Measurements from ENCODE around the gene FALEC. TPM values are rescaled to one million over a fixed set of nuclear protein-coding genes. Genes with fewer than 3 reads are reported as not detected.

Gene FALEC
- total RNA-seq, 2 donors from 2014 or later = not detected

DNA sequence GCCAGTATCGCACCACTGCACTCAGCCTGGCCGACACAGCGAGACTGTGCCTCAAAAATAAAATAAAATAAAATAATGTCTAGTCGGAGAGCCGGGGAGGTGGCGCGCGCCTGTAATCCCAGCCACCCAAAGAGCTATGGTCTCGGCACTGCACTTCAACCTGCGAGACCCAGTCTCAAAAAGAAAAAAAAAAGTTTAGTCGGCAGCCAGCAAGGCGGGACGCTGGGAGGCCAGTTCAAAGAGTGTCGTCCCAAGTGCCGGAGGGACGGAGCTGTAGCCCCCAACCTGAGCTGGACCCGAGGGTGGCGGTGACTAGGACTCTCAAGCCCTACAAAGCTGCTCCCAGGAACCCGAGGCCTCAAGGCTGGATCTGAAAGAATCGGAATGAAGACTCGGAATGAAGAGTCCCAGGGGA is 632 bp upstream of the FALEC start:
- Histone ChIP-seq H3K36me3 (no peaks in the 10 kb centered on the region), H3K4me3 (peak overlapping the region; percentile 94), H3K27ac (peak overlapping the region; percentile 2 to 64), H3K27me3 (replicated peaks; ENCODE audit: insufficient read depth) (no peaks in the 10 kb centered on the region), H3K9me3 (no peaks in the 10 kb centered on the region), H3K4me1 (ENCODE audit: control insufficient read depth in 1 of 2, low read depth in 2 of 2) (peaks cover 4 to 15% of the 10 kb centered on the region in 2 donors)
- DNase-seq (ENCODE audit: low spot score) (no peak), ATAC-seq (ENCODE audit: insufficient number of reproducible peaks, low FRiP score, low read depth) (no peak)
- TF ChIP-seq, protein P1, sequence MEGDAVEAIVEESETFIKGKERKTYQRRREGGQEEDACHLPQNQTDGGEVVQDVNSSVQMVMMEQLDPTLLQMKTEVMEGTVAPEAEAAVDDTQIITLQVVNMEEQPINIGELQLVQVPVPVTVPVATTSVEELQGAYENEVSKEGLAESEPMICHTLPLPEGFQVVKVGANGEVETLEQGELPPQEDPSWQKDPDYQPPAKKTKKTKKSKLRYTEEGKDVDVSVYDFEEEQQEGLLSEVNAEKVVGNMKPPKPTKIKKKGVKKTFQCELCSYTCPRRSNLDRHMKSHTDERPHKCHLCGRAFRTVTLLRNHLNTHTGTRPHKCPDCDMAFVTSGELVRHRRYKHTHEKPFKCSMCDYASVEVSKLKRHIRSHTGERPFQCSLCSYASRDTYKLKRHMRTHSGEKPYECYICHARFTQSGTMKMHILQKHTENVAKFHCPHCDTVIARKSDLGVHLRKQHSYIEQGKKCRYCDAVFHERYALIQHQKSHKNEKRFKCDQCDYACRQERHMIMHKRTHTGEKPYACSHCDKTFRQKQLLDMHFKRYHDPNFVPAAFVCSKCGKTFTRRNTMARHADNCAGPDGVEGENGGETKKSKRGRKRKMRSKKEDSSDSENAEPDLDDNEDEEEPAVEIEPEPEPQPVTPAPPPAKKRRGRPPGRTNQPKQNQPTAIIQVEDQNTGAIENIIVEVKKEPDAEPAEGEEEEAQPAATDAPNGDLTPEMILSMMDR (IDR thresholded peaks at IDR 0.05) = no peak

DNA sequence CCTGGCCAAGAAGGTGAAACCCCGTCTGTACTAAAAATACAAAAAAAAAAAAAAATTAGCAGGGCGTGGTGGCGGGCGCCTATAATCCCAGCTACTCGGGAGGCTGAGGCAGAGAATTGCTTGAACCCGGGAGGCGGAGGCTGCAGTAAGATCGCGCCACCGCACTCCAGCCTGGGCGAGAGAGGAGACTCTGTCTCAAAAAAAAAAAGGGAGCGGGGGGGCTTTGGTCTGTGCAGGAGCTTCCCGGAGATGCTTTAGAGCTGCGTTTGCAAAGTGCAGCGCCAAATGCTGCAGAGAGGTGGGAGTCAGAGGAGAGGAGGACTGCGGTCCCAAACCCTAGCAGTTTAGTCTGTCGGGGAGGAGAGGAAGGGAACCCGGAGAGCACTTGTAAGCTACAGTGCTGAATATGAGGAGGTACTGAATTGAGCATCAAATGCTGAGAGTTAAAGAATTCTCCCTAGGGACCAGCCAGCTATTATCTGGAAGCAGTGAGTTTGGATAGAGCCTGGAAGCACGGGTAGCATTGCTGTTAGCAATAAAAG is 569 bp downstream of the FALEC start:
- DNase-seq (ENCODE audit: low spot score) (no peak), ATAC-seq (ENCODE audit: insufficient number of reproducible peaks, low FRiP score, low read depth) (no peak)
- no peaks in the 10 kb centered on the region for H3K36me3 ChIP-seq

GRCh38 chr1:150516616-150517015 is 1.1 kb downstream of the FALEC start:
- TF ChIP-seq, protein P1 (IDR thresholded peaks at IDR 0.05) = no peak
- Histone ChIP-seq H3K27me3 (replicated peaks; ENCODE audit: insufficient read depth) (no peaks in the 10 kb centered on the region), H3K27ac (peak overlapping the region; percentile 51 to 64), H3K4me3 (peak overlapping the region; percentile 94), H3K36me3 (no peaks in the 10 kb centered on the region), H3K4me1 (ENCODE audit: control insufficient read depth in 1 of 2, low read depth in 2 of 2) (peaks cover 4 to 15% of the 10 kb centered on the region in 2 donors), H3K9me3 (no peaks in the 10 kb centered on the region)
- ATAC-seq (ENCODE audit: insufficient number of reproducible peaks, low FRiP score, low read depth) (no peak), DNase-seq (ENCODE audit: low spot score) (no peak)

More for the DNA sequence above, 569 bp downstream of the FALEC start:
- H3K4me3 ChIP-seq = peak overlapping the region; percentile 94
- H3K4me1 ChIP-seq (ENCODE audit: control insufficient read depth in 1 of 2, low read depth in 2 of 2) = peaks cover 4 to 15% of the 10 kb centered on the region in 2 donors
- TF ChIP-seq, protein P1 (IDR thresholded peaks at IDR 0.05) = peak; percentile 21
- no peaks in the 10 kb centered on the region for H3K9me3 ChIP-seq
- H3K27ac ChIP-seq = peak overlapping the region; percentile 51 to 64
- H3K27me3 ChIP-seq (replicated peaks; ENCODE audit: insufficient read depth) = no peaks in the 10 kb centered on the region

- TF ChIP-seq, protein P1 (IDR thresholded peaks at IDR 0.05) = no peak
- Histone ChIP-seq H3K27me3 (replicated peaks; ENCODE audit: insufficient read depth) (no peaks in the 10 kb centered on the region), H3K36me3 (no peaks in the 10 kb centered on the region), H3K4me3 (no peak overlapping the region), H3K27ac (no peak overlapping the region), H3K9me3 (no peaks in the 10 kb centered on the region), H3K4me1 (ENCODE audit: control insufficient read depth in 1 of 2, low read depth in 2 of 2) (peaks cover 0 to 2% of the 10 kb centered on the region in 2 donors)
- DNase-seq (ENCODE audit: low spot score) (no peak), ATAC-seq (ENCODE audit: insufficient number of reproducible peaks, low FRiP score, low read depth) (no peak)
Observed at GRCh38 chr1:150521196-150521968, 5.8 kb downstream of the FALEC start.

- no peak overlapping the region for H3K4me3 ChIP-seq
- DNase-seq (ENCODE audit: low spot score) = no peak
- H3K27me3 ChIP-seq (replicated peaks; ENCODE audit: insufficient read depth) = no peaks in the 10 kb centered on the region
- peaks cover 2 to 9% of the 10 kb centered on the region in 2 donors for H3K4me1 ChIP-seq (ENCODE audit: control insufficient read depth in 1 of 2, low read depth in 2 of 2)
- TF ChIP-seq, protein P1 (IDR thresholded peaks at IDR 0.05) = no peak
- H3K36me3 ChIP-seq = no peaks in the 10 kb centered on the region
- no peak overlapping the region for H3K27ac ChIP-seq
- no peak for ATAC-seq (ENCODE audit: insufficient number of reproducible peaks, low FRiP score, low read depth)
- H3K9me3 ChIP-seq = no peaks in the 10 kb centered on the region
Observed at GRCh38 chr1:150525348-150525747, 9.8 kb downstream of the FALEC start.

All from thoracic aorta (tissue), 2 donors.